SJSA1 (cell line): ENCODE measurements around the gene ALMS1. TPM values are rescaled to one million over a fixed set of nuclear protein-coding genes. Genes with fewer than 3 reads are reported as not detected.
"Not testable (repeated sequence)": the region's sequence is repeated elsewhere in the genome, so short reads cannot be mapped to it uniquely, and the experiment has no call there.

Source experiments
- DNase-seq, 2 experiments: peaks; one replicate each; pipeline ENCODE4 v3.0.0-alpha.2; 2015 to 2020; ENCODE audit warnings: low spot score in 2 of 2, low read depth in 1 of 2
- H3K27ac ChIP-seq: fragments of 250-450 bp; sonication (Bioruptor Pico); 2 replicates; pipeline ENCODE4 v1.5.1; 2020; ENCODE audit warnings: mild to moderate bottlenecking, moderate library complexity
- H3K27me3 ChIP-seq: fragments of 250-450 bp; sonication (Bioruptor Pico); replicated peaks from 2 replicates; pipeline ENCODE4 v1.5.1; 2020; ENCODE audit warnings: mild to moderate bottlenecking, moderate library complexity
- H3K36me3 ChIP-seq: fragments of 250-450 bp; sonication (Bioruptor Pico); 2 replicates; pipeline ENCODE4 v1.5.1; 2020; ENCODE audit warnings: mild to moderate bottlenecking
- H3K4me1 ChIP-seq: fragments of 250-450 bp; sonication (Bioruptor Pico); replicated peaks from 2 replicates; pipeline ENCODE4 v1.6.1; 2021; ENCODE audit warnings: mild to moderate bottlenecking
- H3K4me3 ChIP-seq: fragments of 250-450 bp; sonication (Bioruptor Pico); 2 replicates; pipeline ENCODE4 v1.5.1; 2020; ENCODE audit warnings: mild to moderate bottlenecking
- H3K9me3 ChIP-seq: fragments of 250-450 bp; sonication (Bioruptor Pico); replicated peaks from 2 replicates; pipeline ENCODE4 v1.5.1; 2020; ENCODE audit warnings: mild to moderate bottlenecking
- total RNA-seq: library from RNA; depleted of rRNA; stranded (reverse); fragments of >200 nt; shearing (Covaris generic); gene quantifications from 2 replicates; pipeline ENCODE4 v1.2.3, GENCODE V29; 2014

Gene ALMS1
- total RNA-seq, 1 experiment from 2014 or later = 22.3 TPM

DNA sequence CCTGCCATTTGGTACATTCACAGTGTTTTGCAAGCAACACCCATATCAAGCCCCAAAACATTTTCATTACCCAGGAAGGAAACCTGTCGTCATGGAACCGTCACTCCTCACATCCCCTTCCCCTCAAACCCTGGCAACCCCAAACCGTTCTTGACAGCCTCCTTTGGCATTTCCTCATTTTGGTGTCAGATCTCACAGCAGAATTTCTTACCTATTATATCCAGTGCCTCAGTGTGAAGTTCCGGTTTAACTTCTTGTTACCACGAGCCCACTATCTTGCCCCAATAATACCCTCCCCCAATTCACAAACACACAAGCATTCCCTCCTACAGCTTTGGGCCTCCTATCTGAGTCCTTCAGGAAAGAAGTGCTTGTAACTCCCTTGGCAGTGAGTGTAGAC lies 240.6 kb downstream of the ALMS1 start:
- DNase-seq, H3K27me3 ChIP-seq, H3K36me3 ChIP-seq, H3K9me3 ChIP-seq, H3K27ac ChIP-seq, H3K4me1 ChIP-seq, H3K4me3 ChIP-seq: not testable (repeated sequence)

DNA sequence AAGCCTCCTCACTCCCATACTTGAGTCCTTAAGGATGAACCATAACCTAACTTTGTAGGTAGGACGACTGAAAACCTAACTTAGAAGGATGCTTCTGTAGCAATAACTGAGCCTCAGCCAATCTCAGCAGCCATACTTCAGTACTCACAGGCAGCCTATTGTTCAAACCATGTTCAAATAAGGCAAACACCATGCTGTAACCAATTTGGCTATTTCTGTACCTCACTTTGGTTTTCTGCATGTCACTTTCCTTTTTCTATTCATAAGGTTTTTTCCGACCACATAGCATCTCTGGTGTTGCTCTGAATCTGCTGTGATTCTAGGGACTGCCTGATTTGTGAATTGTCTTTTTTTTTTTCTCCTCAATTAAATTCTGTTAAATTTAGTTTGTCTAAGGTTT lies 242.9 kb downstream of the ALMS1 start:
- H3K4me1 ChIP-seq, H3K27me3 ChIP-seq, H3K9me3 ChIP-seq, DNase-seq, H3K4me3 ChIP-seq, H3K36me3 ChIP-seq, H3K27ac ChIP-seq: not testable (repeated sequence)

DNA sequence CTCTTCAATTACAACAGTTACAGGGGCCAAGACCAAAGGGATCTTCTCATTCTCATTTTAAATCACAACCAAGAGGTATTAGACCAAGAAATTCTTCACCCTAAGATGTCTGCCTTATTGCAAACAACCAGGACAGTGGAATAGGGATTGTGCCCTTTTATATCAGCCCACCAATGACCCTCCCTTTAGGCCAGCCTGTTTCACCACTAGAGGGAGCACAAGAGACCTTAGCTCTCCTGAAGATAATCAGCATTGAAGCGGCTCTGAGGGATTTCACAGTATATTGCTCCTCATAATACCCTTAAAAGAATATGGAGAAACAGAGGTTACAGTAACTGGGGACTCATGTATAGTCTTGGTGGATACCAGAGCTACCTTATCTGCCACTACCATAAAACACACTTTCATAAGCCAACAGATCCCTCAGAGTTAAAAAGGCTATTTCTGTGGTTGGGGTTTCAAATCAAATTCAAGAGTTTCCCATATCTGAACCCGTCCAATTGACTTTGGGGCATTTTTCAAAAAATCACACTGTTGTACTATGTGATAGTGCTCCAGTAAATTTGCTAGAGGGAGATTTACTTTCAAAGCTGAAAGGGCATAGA lies 245.1 kb downstream of the ALMS1 start:
- H3K4me1 ChIP-seq, H3K36me3 ChIP-seq, H3K27me3 ChIP-seq, DNase-seq, H3K27ac ChIP-seq, H3K4me3 ChIP-seq, H3K9me3 ChIP-seq: not testable (repeated sequence)

DNA sequence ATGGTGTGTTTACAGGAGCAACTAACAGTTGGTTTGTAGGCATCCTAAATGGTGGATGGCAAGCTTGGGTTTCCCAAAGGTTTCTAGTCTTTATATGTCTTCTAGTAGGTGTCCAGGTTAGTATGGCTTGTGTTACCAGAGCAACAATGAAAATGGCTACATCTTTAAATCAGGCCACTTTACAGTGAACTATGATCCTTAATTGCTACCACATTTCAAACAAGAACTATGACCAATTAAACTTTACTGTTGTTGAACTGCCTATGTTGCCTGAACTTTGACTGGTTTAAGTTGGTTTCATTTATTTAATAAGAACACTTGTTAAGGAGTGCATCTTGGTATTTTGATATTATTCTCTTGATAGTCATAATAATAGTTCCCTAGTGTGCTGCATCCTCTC lies 251.3 kb downstream of the ALMS1 start:
- not testable (repeated sequence) for H3K9me3 ChIP-seq, H3K27me3 ChIP-seq, H3K4me3 ChIP-seq, H3K4me1 ChIP-seq, H3K27ac ChIP-seq, H3K36me3 ChIP-seq, DNase-seq

DNA sequence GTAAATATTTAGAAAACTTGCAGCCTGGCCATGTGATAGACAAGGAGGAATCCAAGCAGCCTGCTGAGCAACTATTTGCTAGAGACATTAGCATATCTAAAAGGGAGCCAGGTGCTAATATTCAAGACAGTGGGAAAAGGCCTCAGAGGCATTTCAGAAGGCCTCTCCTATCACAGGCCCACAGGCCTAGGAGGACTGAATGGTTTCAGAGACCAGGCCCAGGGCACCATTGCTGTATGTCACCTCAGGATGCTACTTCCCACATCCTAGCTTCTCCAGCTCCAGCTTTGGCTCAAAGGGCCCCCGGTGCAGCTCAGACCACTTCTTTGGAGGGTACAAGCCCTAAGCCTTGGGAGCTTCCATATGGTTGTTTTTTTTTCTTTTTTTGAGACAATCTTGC lies 252.8 kb downstream of the ALMS1 start:
- Histone ChIP-seq H3K27me3 (no peaks in the 10 kb centered on the region), H3K27ac (no peak overlapping the region), H3K4me3 (no peak overlapping the region), H3K4me1 (no peaks in the 10 kb centered on the region), H3K36me3 (no peaks in the 10 kb centered on the region), H3K9me3 (no peaks in the 10 kb centered on the region)
- DNase-seq = no peak

DNA sequence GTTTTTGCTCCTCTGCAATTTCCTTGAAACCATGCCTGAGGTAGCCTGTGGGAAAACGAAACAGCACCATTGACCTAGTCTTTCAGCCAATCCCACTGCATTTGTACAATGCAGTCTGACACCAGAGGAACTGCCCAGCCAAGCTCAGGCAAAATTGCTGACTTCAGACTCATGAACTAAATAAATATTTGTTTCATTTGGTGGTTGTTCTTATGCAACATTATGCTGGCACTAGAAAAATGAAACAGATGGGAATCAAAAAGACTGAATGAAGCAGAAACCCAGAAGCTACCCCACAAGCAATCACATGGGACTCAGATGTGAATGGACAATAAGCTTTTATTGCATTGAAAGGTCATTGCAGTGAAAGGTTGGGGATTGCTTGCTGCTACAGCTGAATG lies 254.9 kb downstream of the ALMS1 start:
- H3K27me3 ChIP-seq = no peaks in the 10 kb centered on the region
- no peaks in the 10 kb centered on the region for H3K9me3 ChIP-seq
- H3K4me3 ChIP-seq = no peak overlapping the region
- H3K4me1 ChIP-seq = no peaks in the 10 kb centered on the region
- no peak overlapping the region for H3K27ac ChIP-seq
- DNase-seq = no peak
- H3K36me3 ChIP-seq = no peaks in the 10 kb centered on the region

DNA sequence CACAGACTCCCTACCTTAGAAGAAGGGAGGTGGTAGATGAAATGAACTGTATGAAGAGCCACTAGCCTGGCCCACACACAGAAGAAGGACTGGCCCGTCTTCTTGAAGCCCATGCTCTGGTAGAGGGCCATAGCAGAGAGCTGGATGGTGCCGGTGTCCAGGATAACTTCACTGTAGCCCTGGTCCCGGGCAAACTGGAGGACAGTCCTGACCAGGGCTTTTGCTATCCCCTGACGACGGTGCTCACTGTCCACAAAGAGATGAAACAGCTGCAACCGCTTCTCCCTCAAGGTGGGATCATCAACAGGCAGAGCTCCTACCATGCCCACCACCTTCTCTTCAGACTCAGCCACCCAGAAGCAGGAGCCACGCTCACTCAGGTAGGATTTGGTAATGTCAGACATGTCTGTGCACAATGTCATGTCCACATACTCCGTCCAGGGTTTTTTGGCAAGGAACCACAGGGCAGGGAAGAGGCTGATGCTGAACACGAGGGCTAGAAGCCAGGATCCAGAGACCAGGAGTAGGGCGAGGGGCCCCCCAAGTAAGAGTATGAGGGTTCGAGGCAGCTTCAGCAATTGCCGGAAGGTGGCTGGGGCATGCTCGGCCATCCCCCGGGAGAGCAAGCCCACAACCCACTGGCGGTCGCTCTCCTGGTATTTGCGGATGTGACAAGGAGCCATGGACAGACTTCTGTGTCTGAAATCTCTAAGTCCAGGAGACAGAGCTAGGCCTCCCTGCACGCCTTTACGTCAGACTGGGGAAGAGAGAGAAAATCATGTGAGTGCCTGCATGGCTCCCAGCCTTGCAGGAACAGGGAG lies 255.5 kb downstream of the ALMS1 start:
- Histone ChIP-seq H3K36me3 (no peaks in the 10 kb centered on the region), H3K4me3 (no peak overlapping the region), H3K4me1 (no peaks in the 10 kb centered on the region), H3K27ac (no peak overlapping the region), H3K9me3 (no peaks in the 10 kb centered on the region), H3K27me3 (no peaks in the 10 kb centered on the region)
- DNase-seq = no peak

DNA sequence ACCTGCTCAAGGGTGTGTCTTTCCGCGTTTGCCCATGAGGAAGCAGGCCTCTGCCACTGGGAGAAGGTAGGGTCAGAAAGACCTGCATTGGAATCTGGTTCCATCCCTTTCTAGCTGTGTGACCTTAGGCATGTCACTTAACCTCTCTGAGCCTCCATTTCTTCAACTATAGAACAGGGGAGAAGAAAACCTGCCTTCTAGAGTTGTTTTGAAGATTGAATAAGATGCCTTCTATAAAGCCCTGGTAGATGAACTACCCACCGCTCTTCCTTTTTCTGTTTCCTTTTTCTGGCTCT lies 256.1 kb downstream of the ALMS1 start:
- DNase-seq = no peak
- no peak overlapping the region for H3K27ac ChIP-seq
- H3K4me1 ChIP-seq = no peaks in the 10 kb centered on the region

DNA sequence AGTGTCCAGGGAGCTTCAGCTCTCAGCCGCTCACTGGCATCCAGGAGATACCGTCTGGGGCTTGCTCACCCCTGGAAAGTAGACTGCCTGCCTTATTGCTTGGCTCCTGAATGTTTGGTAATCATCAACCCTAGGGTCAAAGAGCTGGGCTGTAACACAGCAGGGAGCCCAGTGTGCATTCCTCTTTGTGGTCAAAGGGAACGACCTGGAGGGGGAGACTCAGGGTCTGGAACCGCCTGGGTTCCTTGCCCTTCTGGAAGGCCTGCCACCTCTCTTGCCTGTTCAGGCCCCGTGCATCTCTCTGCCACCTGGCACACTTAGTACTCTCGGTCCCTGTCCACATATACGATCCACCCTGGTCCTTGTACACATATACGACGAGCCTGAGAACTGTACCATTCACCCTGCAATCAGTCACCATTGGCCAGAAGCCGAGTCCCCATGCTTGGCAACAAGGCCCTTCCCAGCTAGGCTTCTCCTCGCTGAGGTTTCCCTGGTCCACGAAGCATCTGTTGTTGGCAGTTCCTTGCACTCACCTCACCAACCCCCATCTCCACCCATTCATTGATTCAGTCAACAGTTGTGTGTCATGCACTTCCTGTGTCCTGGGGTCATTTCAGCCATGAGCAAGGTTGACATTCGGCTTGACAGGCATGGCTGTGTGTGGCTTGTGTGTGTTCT lies 256.8 kb downstream of the ALMS1 start, which contains the start of gene NAT8:
TSS of gene NAT8 (minus strand) at position 85 of the 681 bp plus-strand sequence. CDS start 794 bp downstream, outside the sequence.
- Histone ChIP-seq H3K27ac (no peak within 1 kb of the TSS), H3K4me1 (no peaks in the 10 kb centered on the region), H3K36me3 (no peaks in the 10 kb centered on the region), H3K27me3 (no peaks in the 10 kb centered on the region), H3K4me3 (no peak within 1 kb of the TSS), H3K9me3 (no peaks in the 10 kb centered on the region)
- DNase-seq = no peak

More for the DNA sequence above, 256.1 kb downstream of the ALMS1 start:
- H3K9me3 ChIP-seq = no peaks in the 10 kb centered on the region
- H3K36me3 ChIP-seq = no peaks in the 10 kb centered on the region
- no peak overlapping the region for H3K4me3 ChIP-seq
- H3K27me3 ChIP-seq = no peaks in the 10 kb centered on the region

DNA sequence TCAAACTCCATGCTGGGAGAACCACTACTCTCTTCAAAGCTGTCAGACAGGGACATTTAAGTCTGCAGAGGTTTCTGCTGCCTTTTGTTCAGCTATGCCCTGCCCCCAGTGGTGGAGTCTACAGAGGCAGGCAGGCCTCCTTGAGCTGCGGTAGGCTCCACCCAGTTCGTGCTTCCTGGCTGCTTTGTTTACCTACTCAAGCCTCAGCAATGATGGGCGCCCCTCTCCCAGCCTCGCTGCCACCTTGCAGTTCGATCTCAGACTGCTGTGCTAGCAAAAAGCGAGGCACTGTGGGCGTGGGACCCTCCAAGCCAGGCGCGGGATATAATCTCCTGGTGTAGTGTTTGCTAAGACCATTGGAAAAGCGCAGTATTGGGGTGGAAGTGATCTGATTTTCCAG lies 262.1 kb downstream of the ALMS1 start:
- not testable (repeated sequence) for H3K27me3 ChIP-seq, H3K36me3 ChIP-seq, H3K27ac ChIP-seq, H3K9me3 ChIP-seq, H3K4me1 ChIP-seq, H3K4me3 ChIP-seq, DNase-seq

DNA sequence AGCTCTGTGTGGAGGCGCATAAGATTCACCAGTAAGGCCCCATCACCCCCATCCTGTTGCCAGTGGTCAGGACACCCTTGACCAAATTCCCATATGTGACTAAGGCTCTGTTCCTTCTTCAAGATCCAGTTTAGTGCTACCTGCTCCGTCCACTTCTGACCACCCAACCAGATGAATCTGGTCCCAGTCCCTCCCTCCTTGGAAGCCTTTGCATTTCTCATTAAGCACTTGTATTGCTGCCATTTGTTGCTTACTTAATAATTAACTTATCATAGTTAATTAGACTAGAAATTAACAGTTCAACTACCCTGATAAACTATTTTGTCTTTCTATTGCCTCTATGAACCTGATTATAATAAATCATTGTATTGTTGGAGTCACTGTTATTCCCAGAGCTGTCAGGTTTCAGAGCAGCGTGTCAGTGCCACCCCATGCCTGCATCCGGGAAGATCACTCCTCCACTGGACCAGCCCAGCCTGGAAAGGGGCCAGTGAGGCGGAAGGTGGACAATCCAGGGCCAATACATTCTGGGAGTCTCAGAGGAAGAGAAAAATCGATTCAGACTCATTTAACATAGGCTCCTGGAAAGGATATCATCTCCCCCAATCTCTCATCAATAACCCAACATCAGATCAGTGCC lies 266.1 kb downstream of the ALMS1 start:
- H3K4me3 ChIP-seq = no peak overlapping the region
- H3K36me3 ChIP-seq = no peaks in the 10 kb centered on the region
- H3K27me3 ChIP-seq = peaks cover 6% of the 10 kb centered on the region
- no peak for DNase-seq
- H3K9me3 ChIP-seq = no peaks in the 10 kb centered on the region
- H3K27ac ChIP-seq = no peak overlapping the region
- no peaks in the 10 kb centered on the region for H3K4me1 ChIP-seq

DNA sequence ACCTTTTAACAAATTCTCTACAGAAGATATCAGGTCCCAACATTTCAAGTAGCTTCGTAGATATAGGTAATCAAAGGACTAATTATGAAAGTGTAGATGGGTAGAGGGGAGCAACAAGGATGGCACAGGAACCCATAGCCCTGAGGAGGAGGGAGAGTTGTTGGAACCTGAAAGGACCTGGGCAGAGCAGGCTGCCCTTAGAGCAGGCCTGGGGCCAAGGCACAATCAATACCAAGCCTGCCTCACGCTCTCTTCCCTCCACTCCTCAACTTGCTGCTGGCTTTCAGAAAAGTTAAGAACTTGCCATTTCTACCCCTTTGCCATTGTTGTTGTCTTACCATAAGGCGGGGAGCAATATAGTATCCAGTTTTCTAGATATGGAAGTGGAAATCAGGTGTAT lies 266.7 kb downstream of the ALMS1 start:
- Histone ChIP-seq H3K4me3 (no peak overlapping the region), H3K4me1 (no peaks in the 10 kb centered on the region), H3K36me3 (no peaks in the 10 kb centered on the region), H3K27me3 (peaks cover 6% of the 10 kb centered on the region), H3K27ac (no peak overlapping the region), H3K9me3 (no peaks in the 10 kb centered on the region)
- DNase-seq = no peak

DNA sequence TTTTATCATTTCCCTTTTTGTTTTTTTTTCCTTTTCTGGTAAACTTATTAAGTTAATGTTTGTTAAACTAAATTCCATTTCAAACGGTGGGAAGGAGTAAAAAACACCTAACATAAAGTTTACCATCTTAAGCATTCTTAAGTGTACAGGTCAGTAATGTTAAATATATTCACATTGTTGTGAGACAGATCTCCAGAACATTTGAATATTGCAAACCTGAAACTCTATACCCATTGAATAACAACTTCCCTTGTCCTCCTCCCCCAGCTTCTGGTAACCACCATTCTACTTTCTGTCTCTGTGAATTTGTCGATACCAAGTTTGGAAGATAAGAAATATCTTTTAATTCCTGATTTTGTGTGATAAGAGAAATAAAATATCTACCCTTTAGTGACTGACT lies 268.5 kb downstream of the ALMS1 start:
- no peaks in the 10 kb centered on the region for H3K9me3 ChIP-seq
- no peak for DNase-seq
- no peaks in the 10 kb centered on the region for H3K36me3 ChIP-seq
- H3K4me3 ChIP-seq = no peak overlapping the region
- H3K4me1 ChIP-seq = no peaks in the 10 kb centered on the region
- no peak overlapping the region for H3K27ac ChIP-seq
- H3K27me3 ChIP-seq = peaks cover 11% of the 10 kb centered on the region
